Measurements from ENCODE around the gene DNAJC13. TPM values are rescaled to one million over a fixed set of nuclear protein-coding genes. Genes with fewer than 3 reads are reported as not detected.

The DNAJC13 gene
- total and polyA plus RNA-seq, 8 donors, result 6.5 to 197 (median 46.8) TPM

DNA sequence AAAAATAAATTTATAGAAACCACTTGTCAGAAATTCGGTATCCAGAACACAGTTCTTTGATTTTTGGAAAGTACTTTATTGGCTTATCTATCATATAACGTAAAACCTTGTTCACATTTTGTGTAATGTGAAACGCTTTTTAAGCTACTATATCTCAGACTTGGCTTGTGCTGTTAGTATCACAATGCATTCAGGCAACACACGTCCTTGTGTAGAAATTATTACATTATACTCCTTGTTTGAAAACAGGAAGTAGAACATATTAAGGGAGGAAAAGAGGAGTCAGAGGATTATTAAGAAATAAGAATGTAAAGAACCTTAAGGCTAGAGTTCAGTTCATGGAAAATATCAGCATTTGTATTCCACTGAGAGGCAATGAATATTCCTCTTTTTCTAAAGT, 1.6 kb downstream of the DNAJC13 start:
- intact Hi-C loops (cut with DNase I; ENCODE audit: low total_unique reads), result no loop called here
- Histone ChIP-seq H3K4me3 (peak overlapping the region; percentile 92 to 99 (median 97)), H3K27ac (peak overlapping the region in 1 of 5 donors; percentile 97), H3K9me3 (no peaks in the 10 kb centered on the region), H3K27me3 (no peaks in the 10 kb centered on the region), H3K4me1 (peaks cover 15 to 66% (median 41%) of the 10 kb centered on the region in 4 donors), H3K36me3 (peaks cover 0 to 9% (median 4%) of the 10 kb centered on the region in 4 donors)
- TF ChIP-seq POLR2AphosphoS5 (IDR thresholded peaks at IDR 0.05) (no peak), POLR2A (IDR thresholded peaks at IDR 0.05) (no peak), EP300 (IDR thresholded peaks at IDR 0.05) (no peak)
- TF ChIP-seq, protein P1, sequence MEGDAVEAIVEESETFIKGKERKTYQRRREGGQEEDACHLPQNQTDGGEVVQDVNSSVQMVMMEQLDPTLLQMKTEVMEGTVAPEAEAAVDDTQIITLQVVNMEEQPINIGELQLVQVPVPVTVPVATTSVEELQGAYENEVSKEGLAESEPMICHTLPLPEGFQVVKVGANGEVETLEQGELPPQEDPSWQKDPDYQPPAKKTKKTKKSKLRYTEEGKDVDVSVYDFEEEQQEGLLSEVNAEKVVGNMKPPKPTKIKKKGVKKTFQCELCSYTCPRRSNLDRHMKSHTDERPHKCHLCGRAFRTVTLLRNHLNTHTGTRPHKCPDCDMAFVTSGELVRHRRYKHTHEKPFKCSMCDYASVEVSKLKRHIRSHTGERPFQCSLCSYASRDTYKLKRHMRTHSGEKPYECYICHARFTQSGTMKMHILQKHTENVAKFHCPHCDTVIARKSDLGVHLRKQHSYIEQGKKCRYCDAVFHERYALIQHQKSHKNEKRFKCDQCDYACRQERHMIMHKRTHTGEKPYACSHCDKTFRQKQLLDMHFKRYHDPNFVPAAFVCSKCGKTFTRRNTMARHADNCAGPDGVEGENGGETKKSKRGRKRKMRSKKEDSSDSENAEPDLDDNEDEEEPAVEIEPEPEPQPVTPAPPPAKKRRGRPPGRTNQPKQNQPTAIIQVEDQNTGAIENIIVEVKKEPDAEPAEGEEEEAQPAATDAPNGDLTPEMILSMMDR (IDR thresholded peaks at IDR 0.05), result no peak
- DNase-seq, result no peak
- 8 to 16% (median 13%) methylated on average over 4 of the region's 4 CpGs for WGBS, 5 donors

DNA sequence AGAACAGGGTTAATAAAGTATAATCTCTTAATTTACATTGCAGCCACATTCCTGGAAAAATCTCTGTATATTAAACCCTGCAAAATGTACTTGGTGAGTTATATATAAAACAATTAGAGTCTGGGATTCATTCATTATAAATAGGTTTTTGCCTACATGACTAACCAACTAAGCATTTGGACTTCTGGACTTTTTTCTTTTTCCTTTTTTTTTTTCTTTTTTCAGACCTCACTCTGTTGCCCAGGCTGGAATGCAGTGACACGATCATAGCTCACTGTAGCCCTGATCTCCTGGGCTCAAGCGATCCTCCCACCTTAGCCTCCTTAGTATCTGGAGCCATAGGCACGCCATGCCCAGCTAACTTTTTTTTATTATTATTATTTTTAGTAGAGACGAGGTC, 4.5 kb downstream of the DNAJC13 start:
- peaks cover 15 to 73% (median 44%) of the 10 kb centered on the region in 4 donors for H3K4me1 ChIP-seq
- H3K27me3 ChIP-seq, result no peaks in the 10 kb centered on the region
- WGBS, 5 donors, result 85 to 95% (median 91%) methylated on average over 4 of the region's 4 CpGs
- no peaks in the 10 kb centered on the region for H3K9me3 ChIP-seq
- intact Hi-C loops (cut with DNase I; ENCODE audit: low total_unique reads), result no loop called here
- peaks cover 0 to 9% (median 4%) of the 10 kb centered on the region in 4 donors for H3K36me3 ChIP-seq
- H3K27ac ChIP-seq, result no peak overlapping the region
- no peak overlapping the region for H3K4me3 ChIP-seq
- no peak for DNase-seq
- TF ChIP-seq POLR2A (IDR thresholded peaks at IDR 0.05) (no peak), EP300 (IDR thresholded peaks at IDR 0.05) (no peak), POLR2AphosphoS5 (IDR thresholded peaks at IDR 0.05) (no peak)
- TF ChIP-seq, protein P1 (IDR thresholded peaks at IDR 0.05), result no peak

DNA sequence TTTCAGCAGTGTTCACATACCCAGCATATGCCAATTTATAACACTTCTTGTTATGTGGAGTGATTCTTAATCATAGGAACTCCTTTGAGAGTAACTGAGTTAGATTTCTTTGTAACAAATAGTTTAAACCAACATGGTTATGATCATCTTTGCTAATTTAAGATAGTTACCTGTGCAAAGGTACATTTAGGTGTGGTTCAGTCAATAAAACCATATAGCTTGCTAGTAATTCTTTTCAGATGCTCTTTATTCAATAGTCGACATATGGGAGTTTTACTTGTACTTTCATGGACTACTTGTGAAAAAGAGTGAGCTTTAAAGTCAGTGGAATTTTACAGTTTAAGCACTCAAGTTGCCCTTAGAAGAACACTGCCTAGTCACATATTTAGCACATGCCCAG, 5.2 kb downstream of the DNAJC13 start:
- 57 to 73% (median 64%) methylated on average over 1 of the region's 1 CpG for WGBS, 5 donors
- Histone ChIP-seq H3K4me3 (no peak overlapping the region), H3K27me3 (no peaks in the 10 kb centered on the region), H3K27ac (no peak overlapping the region), H3K9me3 (no peaks in the 10 kb centered on the region), H3K36me3 (peaks cover 0 to 9% (median 4%) of the 10 kb centered on the region in 4 donors), H3K4me1 (peaks cover 15 to 73% (median 44%) of the 10 kb centered on the region in 4 donors)
- intact Hi-C loops (cut with DNase I; ENCODE audit: low total_unique reads), result no loop called here
- no peak for DNase-seq
- TF ChIP-seq POLR2A (IDR thresholded peaks at IDR 0.05) (no peak), POLR2AphosphoS5 (IDR thresholded peaks at IDR 0.05) (no peak), EP300 (IDR thresholded peaks at IDR 0.05) (no peak)
- TF ChIP-seq, protein P1 (IDR thresholded peaks at IDR 0.05), result no peak

DNA sequence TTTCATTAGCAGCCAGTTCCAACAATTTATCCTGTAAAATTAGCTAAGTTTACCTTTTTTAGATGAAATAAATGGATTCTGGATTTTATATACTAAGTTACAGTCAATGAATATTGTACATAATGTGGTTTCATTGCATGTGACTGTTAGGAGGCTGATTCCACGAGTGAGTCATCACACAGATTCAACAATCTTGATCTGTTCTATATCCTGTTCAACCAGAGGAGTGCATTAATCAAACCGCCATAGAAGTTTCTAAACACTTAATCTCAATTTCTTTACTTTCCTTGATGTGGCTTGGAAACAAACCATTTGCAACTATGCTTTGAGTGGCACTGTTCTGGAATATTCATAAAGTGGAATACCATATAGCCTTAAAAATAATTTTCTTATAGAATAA, 15.3 kb downstream of the DNAJC13 start:
- Histone ChIP-seq H3K27me3 (no peaks in the 10 kb centered on the region), H3K4me3 (no peak overlapping the region), H3K4me1 (peaks cover 0 to 45% (median 3%) of the 10 kb centered on the region in 4 donors), H3K27ac (no peak overlapping the region), H3K36me3 (peaks cover 0 to 14% (median 7%) of the 10 kb centered on the region in 4 donors), H3K9me3 (no peaks in the 10 kb centered on the region)
- peak in 1 of 2 donors; percentile 67 for DNase-seq
- TF ChIP-seq POLR2AphosphoS5 (IDR thresholded peaks at IDR 0.05) (peak in 1 of 3 donors; percentile 65), EP300 (IDR thresholded peaks at IDR 0.05) (no peak)
- intact Hi-C loops (cut with DNase I; ENCODE audit: low total_unique reads), result no loop called here
- WGBS, 5 donors, result 20 to 43% (median 27%) methylated on average over 2 of the region's 2 CpGs

DNA sequence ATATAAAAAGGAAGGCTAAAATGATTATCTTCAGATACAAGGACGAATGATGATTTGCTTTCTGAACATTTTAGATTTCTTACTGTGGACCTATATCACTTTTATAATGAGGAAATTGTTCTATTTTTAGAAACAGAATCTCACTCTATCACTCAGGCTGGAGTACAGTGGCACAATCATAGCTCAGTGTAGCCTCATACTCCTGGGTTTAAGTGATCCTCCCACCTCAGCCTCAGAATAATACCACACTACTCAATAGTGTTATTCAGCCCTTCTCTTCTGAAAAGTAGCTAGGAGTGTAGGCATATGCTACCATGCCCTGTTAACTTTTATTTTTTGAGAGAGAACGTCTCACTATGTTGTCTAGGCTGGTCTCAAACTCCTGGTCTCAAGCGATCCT, 15.8 kb downstream of the DNAJC13 start:
- Histone ChIP-seq H3K4me3 (no peak overlapping the region), H3K27me3 (no peaks in the 10 kb centered on the region), H3K9me3 (no peaks in the 10 kb centered on the region), H3K36me3 (peaks cover 0 to 19% (median 7%) of the 10 kb centered on the region in 4 donors), H3K27ac (no peak overlapping the region), H3K4me1 (peaks cover 0 to 45% (median 3%) of the 10 kb centered on the region in 4 donors)
- no peak for DNase-seq
- TF ChIP-seq EP300 (IDR thresholded peaks at IDR 0.05) (no peak), POLR2AphosphoS5 (IDR thresholded peaks at IDR 0.05) (no peak), POLR2A (IDR thresholded peaks at IDR 0.05) (no peak)
- TF ChIP-seq, protein P1 (IDR thresholded peaks at IDR 0.05), result no peak
- intact Hi-C loops (cut with DNase I; ENCODE audit: low total_unique reads), result no loop called here
- 76 to 85% (median 80%) methylated on average over 3 of the region's 3 CpGs for WGBS, 5 donors
